Ovary (tissue), 3 donors: ENCODE data around the gene KRTAP5-2.

Experiments
- CTCF ChIP-seq, 3 donors: fragments of 450-650 bp in 2 of 3; fragments of 200-600 bp in 1 of 3; IDR thresholded peaks; one replicate each; pipeline versions ENCODE4 v1.5.1 to v1.8.0; 2016 to 2022; ENCODE audit warnings: antibody characterized with exemption in 3 of 3, mild to moderate bottlenecking in 1 of 3
- POLR2A ChIP-seq: fragments of 450-650 bp; IDR thresholded peaks from one replicate; pipeline ENCODE4 v1.6.1; 2017; ENCODE audit warnings: antibody characterized with exemption, mild to moderate bottlenecking, moderate library complexity
- donor health status: DM: no; HTN: no; CAD: no.

GRCh38 chr11:1571760-1572196 lies 26.3 kb downstream of the KRTAP5-2 start:
- TF ChIP-seq CTCF (IDR thresholded peaks at IDR 0.05), result no peak
- no peak for TF ChIP-seq POLR2A
